ENCODE results near the gene VWA3B. TPM values are rescaled to one million over a fixed set of nuclear protein-coding genes. Genes with fewer than 3 reads are reported as not detected.

Gene VWA3B
- total and polyA plus RNA-seq, 2 of the 4 experiments (the other 2 are of a cell fraction) = not detected

GRCh38 chr2:98205889-98206288 lies 118.9 kb downstream of the VWA3B start:
- Histone ChIP-seq H3K4me1 (ENCODE audit: control insufficient read depth, insufficient read depth, low read length) (no peaks in the 10 kb centered on the region), H3K27me3 (ENCODE audit: control insufficient read depth, insufficient read depth, low read length) (peaks cover 2% of the 10 kb centered on the region; the same call in 1 of the 2 replicates), H2AK9ac (replicated peaks; ENCODE audit: low read depth, low read length, poor library complexity) (no peak overlapping the region), H3K18ac (ENCODE audit: low read depth, low read length) (no peak overlapping the region), H4K91ac (ENCODE audit: insufficient read depth, low read depth, low read length) (no peak overlapping the region), H3K4me2 (ENCODE audit: low read depth, low read length) (no peak overlapping the region), H3K4ac (ENCODE audit: low read depth, low read length) (no peak overlapping the region), H3K9me1 (ENCODE audit: insufficient read depth, low read length) (no peaks in the 10 kb centered on the region), H3K14ac (replicated peaks; ENCODE audit: low read depth, low read length) (no peak overlapping the region), H3K23ac (ENCODE audit: low read depth, low read length) (no peak overlapping the region), H3K36me3 (ENCODE audit: control insufficient read depth, insufficient read depth, low read length) (no peaks in the 10 kb centered on the region), H2BK15ac (ENCODE audit: low read depth, low read length) (no peak overlapping the region), H3K4me3 (ENCODE audit: insufficient read depth, low read depth, low read length) (no peak overlapping the region), H3K9ac (ENCODE audit: low read depth, low read length) (no peak overlapping the region), H2AFZ (replicated peaks; ENCODE audit: low read length, poor library complexity) (no peak overlapping the region), H4K5ac (ENCODE audit: low read depth, low read length) (no peak overlapping the region), H3K27ac (ENCODE audit: insufficient read depth, low read length) (no peak overlapping the region), H2BK5ac (ENCODE audit: low read depth, low read length, poor library complexity, severe bottlenecking) (no peak overlapping the region), H2BK120ac (ENCODE audit: low read depth, low read length) (no peak overlapping the region), H3K79me1 (ENCODE audit: low read depth in 1 of 2, low read length in 2 of 2) (no peaks in the 10 kb centered on the region), H3K9me3 (ENCODE audit: control insufficient read depth, insufficient read depth, low read length) (no peaks in the 10 kb centered on the region), H4K20me1 (ENCODE audit: insufficient read depth, low read length) (no peaks in the 10 kb centered on the region), H3K56ac (ENCODE audit: extremely low read depth, insufficient read depth, low read length) (no peak overlapping the region), H2BK20ac (ENCODE audit: low read depth, low read length) (no peak overlapping the region), H4K8ac (ENCODE audit: low read depth in 2 of 2, low read length in 2 of 2) (no peak overlapping the region), H2AK5ac (ENCODE audit: low read depth, low read length) (no peak overlapping the region)
- in situ Hi-C loops (cut with MboI; ENCODE audit: low sequenced_read_pairs) (no loop called here), dilution Hi-C loops (cut with HindIII; ENCODE audit: low sequenced_read_pairs, unreplicated experiment) (no loop called here), intact Hi-C loops (cut with micrococcal nuclease) (no loop called here)
- ATAC-seq (ENCODE audit: low read depth) (no peak), DNase-seq (no peak)
- POLR2A ChIA-PET (ENCODE audit: unreplicated experiment) = no interaction called here
- TF ChIP-seq CEBPB (IDR thresholded peaks at IDR 0.05; ENCODE audit: low read depth, low read length) (peak; percentile 43; the same call in 1 of the 2 replicates), POLR2A (IDR thresholded peaks at IDR 0.05; ENCODE audit: low read depth, low read length) (no peak)
- WGBS, 2 experiments (ENCODE audit: extremely low coverage in 2 of 2, insufficient read length in 1 of 2) = no CpG with 5 or more reads among the region's 3 CpGs
- BruUV-seq (replicated peaks) = no TSS peak
- CTCF ChIA-PET = no interaction called here

Data from IMR-90 (cell line).